D721Med (cell line): ENCODE data around the gene ARSG.

ENCODE experiments used
- DNase-seq: peaks from one replicate; pipeline ENCODE4 v3.0.0; 2011; ENCODE audit warnings: low spot score; ENCODE audit not compliant: insufficient read length
- FAIRE-seq: peaks from 2 replicates; lab custom pipeline; 2011; peaks lifted over from hg19 to GRCh38; lab: Jason Lieb, UNC
- CTCF ChIP-seq: IDR thresholded peaks from 2 replicates; pipeline ENCODE4 v1.5.1; 2012; ENCODE audit warnings: mild to moderate bottlenecking, control low read depth; ENCODE audit not compliant: insufficient read depth; ENCODE audit errors: missing control alignments

The ARSG gene

DNA sequence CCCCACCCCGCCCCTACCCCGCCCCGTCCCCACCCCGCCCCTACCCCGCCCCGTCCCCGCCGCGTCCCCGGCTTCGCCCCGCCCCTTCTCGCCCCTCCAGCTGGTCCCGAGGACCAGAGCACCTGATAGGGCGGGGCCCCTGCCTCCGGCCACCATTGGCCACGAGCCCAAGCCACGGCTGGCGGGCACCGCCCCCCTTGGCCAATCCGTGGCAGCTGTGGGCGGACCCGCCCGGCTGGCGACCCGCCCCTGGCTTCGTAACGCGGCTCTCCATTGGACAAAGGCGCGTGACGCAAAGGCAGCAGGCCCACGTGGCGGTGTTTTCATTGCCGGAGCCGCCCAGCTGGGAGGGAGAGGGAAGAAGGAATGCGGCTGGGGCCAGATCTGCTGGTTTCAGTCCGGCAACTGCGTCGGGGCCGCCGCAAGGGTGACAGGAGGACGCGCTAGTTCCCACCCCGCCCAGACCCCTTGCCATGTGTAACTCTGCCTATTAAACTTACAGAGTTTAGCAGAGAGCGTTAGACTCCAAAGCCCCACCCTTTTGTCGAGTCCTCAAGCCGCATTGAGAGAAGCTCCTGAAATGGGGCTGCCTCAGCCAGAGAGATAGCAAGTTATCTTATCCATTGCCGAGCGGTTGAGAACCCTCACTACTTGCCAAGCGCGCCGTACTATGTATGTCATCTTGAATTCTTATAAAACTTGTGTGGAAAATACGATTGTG, 166.4 kb downstream of the ARSG start:
- no peak for TF ChIP-seq CTCF
- no peak for FAIRE-seq
- DNase-seq, result peak; percentile 76

DNA sequence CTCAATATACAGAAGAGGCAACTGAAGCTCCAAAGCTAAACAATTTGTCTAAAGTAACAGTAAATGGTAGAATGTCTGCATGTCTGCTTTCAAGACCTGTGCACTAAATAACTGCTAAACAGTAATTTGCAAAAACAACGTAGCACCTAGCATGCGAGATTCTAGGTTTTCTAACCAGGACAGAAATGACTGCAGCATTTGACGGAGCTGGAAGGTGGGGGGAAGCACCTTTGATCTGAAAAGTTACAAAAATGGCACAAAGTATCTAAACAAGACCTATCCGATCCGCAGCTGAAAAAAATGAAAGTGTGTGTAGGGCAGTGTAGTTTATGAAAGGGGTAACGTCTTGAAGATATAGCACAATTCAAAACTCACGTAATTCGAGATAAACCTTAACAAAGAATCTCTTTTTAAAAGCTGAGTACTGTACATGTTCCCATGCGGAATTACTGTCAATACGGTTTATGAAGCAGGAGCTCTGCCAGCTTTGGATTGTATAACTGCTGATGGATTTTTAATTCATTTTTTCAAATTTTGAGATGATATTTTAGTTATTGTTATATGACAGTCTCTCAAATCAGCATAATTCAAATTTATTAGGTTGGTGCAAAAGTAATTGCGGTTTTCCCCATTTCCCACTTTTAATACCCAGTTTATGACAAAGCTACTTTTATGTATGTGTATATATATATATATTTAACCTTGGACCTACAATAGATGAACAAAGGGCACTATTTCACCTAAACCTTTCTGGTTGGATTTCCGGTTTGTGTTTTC, 167.2 kb downstream of the ARSG start:
- DNase-seq, result no peak
- FAIRE-seq, result no peak
- no peak for TF ChIP-seq CTCF

DNA sequence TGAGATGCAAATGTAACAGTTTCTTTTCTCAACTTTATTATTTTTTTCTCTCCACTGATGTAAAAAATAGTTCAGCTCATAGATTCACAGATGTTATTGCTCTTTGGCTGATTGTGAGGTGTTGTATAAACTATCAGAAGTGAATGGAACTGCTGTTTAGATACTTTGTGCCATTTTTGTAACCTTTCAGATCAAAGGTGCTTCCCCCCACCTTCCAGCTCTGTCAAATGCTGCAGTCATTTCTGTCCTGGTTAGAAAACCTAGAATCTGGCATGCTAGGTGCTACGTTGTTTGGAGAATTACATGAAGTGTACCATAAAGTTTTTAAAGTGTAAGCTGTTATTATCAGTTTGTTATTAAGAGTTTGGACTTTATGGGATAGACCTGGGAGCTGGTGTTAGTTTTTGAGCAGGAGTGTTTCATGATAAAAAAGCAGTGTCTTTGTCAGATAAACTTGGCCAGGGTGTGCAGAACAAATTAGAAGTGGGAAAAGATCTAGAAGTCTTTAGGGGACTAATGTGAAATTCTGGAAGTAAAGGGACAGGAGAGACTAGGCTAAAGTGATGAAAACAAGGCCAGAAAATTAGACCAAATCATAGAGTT, 167.8 kb downstream of the ARSG start:
- TF ChIP-seq CTCF, result no peak
- DNase-seq (no peak), FAIRE-seq (no peak)

DNA sequence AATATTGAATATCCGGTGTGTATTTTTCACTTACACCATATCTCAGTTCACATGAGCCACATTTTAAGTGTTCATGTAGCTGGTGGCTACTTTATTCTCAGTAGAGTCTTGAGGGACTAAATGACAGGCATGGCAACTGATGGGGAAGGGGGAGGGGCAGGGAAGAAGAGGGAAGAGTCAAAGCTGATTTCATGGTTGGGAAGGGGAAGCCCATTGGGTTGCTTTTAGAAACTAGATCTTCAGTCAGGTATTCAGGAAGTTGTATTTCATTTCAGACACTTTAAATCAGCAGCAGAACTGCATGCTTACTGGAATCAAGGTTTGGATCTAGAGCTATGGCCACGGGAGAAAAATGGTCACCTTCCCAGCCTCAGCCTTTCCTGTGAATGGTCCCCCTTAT, 168.9 kb downstream of the ARSG start:
- TF ChIP-seq CTCF, result no peak
- FAIRE-seq, result no peak
- DNase-seq, result no peak

- TF ChIP-seq CTCF, result no peak
- FAIRE-seq, result no peak
- DNase-seq, result no peak
Measured at GRCh38 chr17:68460715-68461114, 169.4 kb downstream of the ARSG start.

GRCh38 chr17:68461122-68461539, 169.8 kb downstream of the ARSG start:
- no peak for FAIRE-seq
- no peak for DNase-seq
- TF ChIP-seq CTCF, result no peak
